Activated CD4-positive, alpha-beta T cell treated with anti-CD3 and anti-CD28 coated beads, Interleukin-2, amount 10 ng/mL, durations not matched to agents 7 days and 5 days (primary cell): ENCODE data around the gene SOX13. TPM values are rescaled to one million over a fixed set of nuclear protein-coding genes. Genes with fewer than 3 reads are reported as not detected.

Experiments
- CTCF ChIA-PET: fragments of 350-600 bp; sonication (Branson Sonifier 250); formaldehyde crosslinking; loops from one replicate; lab custom pipeline; 2021; ENCODE audit warnings: antibody characterized with exemption; lab: Charles Lee
- POLR2A ChIA-PET: fragments of 350-600 bp; sonication (Branson Sonifier 250); formaldehyde crosslinking; loops from one replicate; lab custom pipeline; 2021; ENCODE audit warnings: antibody characterized with exemption; lab: Charles Lee
- DNase-seq: peaks from one replicate; pipeline ENCODE4 v3.0.0-alpha.2; 2020
- H3K27ac Mint-ChIP-seq: one replicate; pipeline ENCODE4 v1.8.0; 2021; ENCODE audit warnings: mild to moderate bottlenecking, moderate library complexity, mixed read lengths
- H3K27me3 Mint-ChIP-seq: one replicate; pipeline ENCODE4 v1.8.0; 2021; ENCODE audit warnings: mixed read lengths
- H3K36me3 Mint-ChIP-seq: one replicate; pipeline ENCODE4 v1.8.0; 2021; ENCODE audit warnings: low read depth, mixed read lengths
- H3K4me1 Mint-ChIP-seq: one replicate; pipeline ENCODE4 v1.8.0; 2021; ENCODE audit warnings: mixed read lengths
- H3K4me3 Mint-ChIP-seq: one replicate; pipeline ENCODE4 v1.8.0; 2021; ENCODE audit warnings: mild to moderate bottlenecking, moderate library complexity, mixed read lengths
- H3K9me3 Mint-ChIP-seq: one replicate; pipeline ENCODE4 v1.8.0; 2021; ENCODE audit warnings: mixed read lengths
- total RNA-seq, 2 experiments: library from RNA; stranded (reverse); gene quantifications; one replicate each; pipeline ENCODE4 v1.2.3, GENCODE V29; 2021

The SOX13 gene
- total RNA-seq, 2 experiments from 2014 or later: 0.60 to 1.3 TPM

GRCh38 chr1:204105131-204105515 lies 32.2 kb downstream of the SOX13 start:
- DNase-seq: no peak
- H3K27ac Mint-ChIP-seq: peak overlapping the region; percentile 91
- POLR2A ChIA-PET: no interaction called here
- H3K36me3 Mint-ChIP-seq: no peaks in the 10 kb centered on the region
- no peak overlapping the region for H3K4me3 Mint-ChIP-seq
- CTCF ChIA-PET: interaction anchor here (1.2 kb wide), 1 partner anchor 9 kb away, joined by 3 read pairs; no protein-coding TSS in a partner anchor
- H3K4me1 Mint-ChIP-seq: peaks cover 39% of the 10 kb centered on the region
- no peaks in the 10 kb centered on the region for H3K27me3 Mint-ChIP-seq
- H3K9me3 Mint-ChIP-seq: no peaks in the 10 kb centered on the region

- POLR2A ChIA-PET: no interaction called here
- Mint-ChIP-seq H3K27me3 (no peaks in the 10 kb centered on the region), H3K27ac (no peak overlapping the region), H3K36me3 (no peaks in the 10 kb centered on the region), H3K4me3 (no peak overlapping the region), H3K4me1 (peaks cover 37% of the 10 kb centered on the region), H3K9me3 (no peaks in the 10 kb centered on the region)
- no peak for DNase-seq
- CTCF ChIA-PET: no interaction called here
Observed at GRCh38 chr1:204106825-204107224, 33.9 kb downstream of the SOX13 start.

- Mint-ChIP-seq H3K27me3 (no peaks in the 10 kb centered on the region), H3K9me3 (no peaks in the 10 kb centered on the region), H3K4me1 (peaks cover 27% of the 10 kb centered on the region), H3K27ac (no peak overlapping the region), H3K36me3 (no peaks in the 10 kb centered on the region), H3K4me3 (no peak overlapping the region)
- ChIA-PET POLR2A (no interaction called here), CTCF (no interaction called here)
- no peak for DNase-seq
Observed at GRCh38 chr1:204107892-204108291, 35.0 kb downstream of the SOX13 start.

GRCh38 chr1:204108312-204109141 lies 35.6 kb downstream of the SOX13 start:
- Mint-ChIP-seq H3K27me3 (no peaks in the 10 kb centered on the region), H3K4me1 (peaks cover 21% of the 10 kb centered on the region), H3K36me3 (no peaks in the 10 kb centered on the region), H3K4me3 (no peak overlapping the region), H3K9me3 (no peaks in the 10 kb centered on the region), H3K27ac (no peak overlapping the region)
- DNase-seq: no peak
- CTCF ChIA-PET: no interaction called here
- POLR2A ChIA-PET: no interaction called here

- H3K27me3 Mint-ChIP-seq: no peaks in the 10 kb centered on the region
- no peak overlapping the region for H3K4me3 Mint-ChIP-seq
- DNase-seq: no peak
- H3K36me3 Mint-ChIP-seq: no peaks in the 10 kb centered on the region
- ChIA-PET CTCF (interaction anchor here (0.6 kb wide), 1 partner anchor 218 kb away, joined by 3 read pairs; no protein-coding TSS in a partner anchor), POLR2A (no interaction called here)
- no peak overlapping the region for H3K27ac Mint-ChIP-seq
- peaks cover 1% of the 10 kb centered on the region for H3K4me1 Mint-ChIP-seq
- H3K9me3 Mint-ChIP-seq: no peaks in the 10 kb centered on the region
Observed at GRCh38 chr1:204110894-204111633, 38.1 kb downstream of the SOX13 start.

GRCh38 chr1:204112876-204113730 lies 40.2 kb downstream of the SOX13 start:
- Mint-ChIP-seq H3K36me3 (no peaks in the 10 kb centered on the region), H3K9me3 (no peaks in the 10 kb centered on the region), H3K27ac (peak overlapping the region; percentile 3), H3K4me3 (no peak overlapping the region), H3K4me1 (no peaks in the 10 kb centered on the region), H3K27me3 (no peaks in the 10 kb centered on the region)
- ChIA-PET CTCF (interaction anchor here (0.6 to 1.2 kb wide), 4 partner anchors 9 to 310 kb away, joined by 3 to 6 read pairs (median 3); no protein-coding TSS in a partner anchor), POLR2A (no interaction called here)
- DNase-seq: no peak

- DNase-seq: no peak
- H3K36me3 Mint-ChIP-seq: no peaks in the 10 kb centered on the region
- POLR2A ChIA-PET: no interaction called here
- H3K4me3 Mint-ChIP-seq: no peak overlapping the region
- no peaks in the 10 kb centered on the region for H3K4me1 Mint-ChIP-seq
- no peak overlapping the region for H3K27ac Mint-ChIP-seq
- no peaks in the 10 kb centered on the region for H3K27me3 Mint-ChIP-seq
- no peaks in the 10 kb centered on the region for H3K9me3 Mint-ChIP-seq
- CTCF ChIA-PET: interaction anchor here (1.0 to 1.2 kb wide), 3 partner anchors 9 to 15 kb away, joined by 3 to 6 read pairs (median 3); no protein-coding TSS in a partner anchor
Observed at GRCh38 chr1:204113896-204114295, 41.0 kb downstream of the SOX13 start.

- ChIA-PET CTCF (interaction anchor here (1.2 kb wide), 1 partner anchor 10 kb away, joined by 6 read pairs; no protein-coding TSS in a partner anchor), POLR2A (no interaction called here)
- no peak overlapping the region for H3K27ac Mint-ChIP-seq
- DNase-seq: no peak
- H3K4me3 Mint-ChIP-seq: no peak overlapping the region
- H3K36me3 Mint-ChIP-seq: no peaks in the 10 kb centered on the region
- no peaks in the 10 kb centered on the region for H3K27me3 Mint-ChIP-seq
- no peaks in the 10 kb centered on the region for H3K4me1 Mint-ChIP-seq
- no peaks in the 10 kb centered on the region for H3K9me3 Mint-ChIP-seq
Observed at GRCh38 chr1:204114606-204115005, 41.7 kb downstream of the SOX13 start.

- Mint-ChIP-seq H3K4me1 (no peaks in the 10 kb centered on the region), H3K9me3 (no peaks in the 10 kb centered on the region), H3K27ac (no peak overlapping the region), H3K4me3 (no peak overlapping the region), H3K36me3 (no peaks in the 10 kb centered on the region), H3K27me3 (no peaks in the 10 kb centered on the region)
- DNase-seq: no peak
- ChIA-PET CTCF (interaction anchor here (0.6 to 4.4 kb wide), 3 partner anchors 14 to 125 kb away, joined by 4 to 17 read pairs (median 4); no protein-coding TSS in a partner anchor), POLR2A (no interaction called here)
Observed at GRCh38 chr1:204115116-204115515, 42.2 kb downstream of the SOX13 start.

- no peak overlapping the region for H3K4me3 Mint-ChIP-seq
- H3K4me1 Mint-ChIP-seq: no peaks in the 10 kb centered on the region
- no peak for DNase-seq
- ChIA-PET CTCF (interaction anchor here (0.8 to 4.4 kb wide), 2 partner anchors 12 to 251 kb away, joined by 3 to 17 read pairs; no protein-coding TSS in a partner anchor), POLR2A (no interaction called here)
- H3K27ac Mint-ChIP-seq: no peak overlapping the region
- H3K9me3 Mint-ChIP-seq: no peaks in the 10 kb centered on the region
- no peaks in the 10 kb centered on the region for H3K27me3 Mint-ChIP-seq
- no peaks in the 10 kb centered on the region for H3K36me3 Mint-ChIP-seq
Observed at GRCh38 chr1:204116539-204116938, 43.6 kb downstream of the SOX13 start.

GRCh38 chr1:204121840-204122555 lies 49.1 kb downstream of the SOX13 start:
- ChIA-PET CTCF (interaction anchor here (0.9 kb wide), 1 partner anchor 31 kb away, joined by 3 read pairs; no protein-coding TSS in a partner anchor), POLR2A (no interaction called here)
- Mint-ChIP-seq H3K4me1 (no peaks in the 10 kb centered on the region), H3K27me3 (no peaks in the 10 kb centered on the region), H3K36me3 (no peaks in the 10 kb centered on the region), H3K4me3 (no peak overlapping the region), H3K9me3 (no peaks in the 10 kb centered on the region), H3K27ac (no peak overlapping the region)
- no peak for DNase-seq

- no peaks in the 10 kb centered on the region for H3K27me3 Mint-ChIP-seq
- POLR2A ChIA-PET: no interaction called here
- CTCF ChIA-PET: no interaction called here
- no peak overlapping the region for H3K4me3 Mint-ChIP-seq
- no peak overlapping the region for H3K27ac Mint-ChIP-seq
- H3K9me3 Mint-ChIP-seq: no peaks in the 10 kb centered on the region
- no peaks in the 10 kb centered on the region for H3K36me3 Mint-ChIP-seq
- H3K4me1 Mint-ChIP-seq: peaks cover 3% of the 10 kb centered on the region
- no peak for DNase-seq
Observed at GRCh38 chr1:204123376-204123775, 50.5 kb downstream of the SOX13 start.
